ENCODE data around the gene SPR. TPM values are rescaled to one million over a fixed set of nuclear protein-coding genes. Genes with fewer than 3 reads are reported as not detected.

Gene SPR
- total and polyA plus RNA-seq, 4 experiments from 2014 or later, result 0.58 TPM; not detected in 3

DNA sequence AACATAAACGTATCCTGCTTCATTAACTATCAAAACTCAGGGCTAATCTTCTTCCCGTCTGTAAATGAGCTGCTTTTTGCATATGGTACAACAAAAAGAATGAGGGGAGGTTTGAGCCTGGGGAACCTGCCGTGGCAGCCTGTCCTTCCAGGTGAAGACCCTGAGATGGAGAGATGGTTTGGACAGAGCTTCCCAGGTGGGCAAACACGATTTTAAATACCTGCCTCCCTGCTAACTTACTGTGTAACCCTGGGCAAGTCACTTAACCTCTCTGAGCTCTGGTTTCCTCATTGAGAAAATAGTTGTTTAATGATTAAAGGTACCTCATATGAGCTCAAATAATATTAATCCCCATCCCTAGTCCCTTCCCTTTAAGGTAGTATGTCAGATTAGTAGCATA lies 39.2 kb downstream of the SPR start:
- CTCF ChIA-PET (ENCODE audit: partially characterized antibody), result interaction anchor here (1.1 kb wide), 1 partner anchor 64 kb away, joined by 3 read pairs; no protein-coding TSS in a partner anchor
- peaks cover 44% of the 10 kb centered on the region for H3K27me3 ChIP-seq (ENCODE audit: insufficient read depth, low read length)
- H3K4me3 ChIP-seq (ENCODE audit: low read length in 2 of 2), result no peak overlapping the region
- no peaks in the 10 kb centered on the region for H3K36me3 ChIP-seq (ENCODE audit: insufficient read depth, low read length)
- peaks cover 6% of the 10 kb centered on the region for H3K4me1 ChIP-seq (ENCODE audit: insufficient read depth, low read length)
- no peak for DNase-seq
- H3K9me3 ChIP-seq (ENCODE audit: control insufficient read depth in 1 of 2, low read length in 2 of 2), result no peaks in the 10 kb centered on the region
- H3K4me1 Mint-ChIP-seq, result peaks cover 2 to 13% (median 6%) of the 10 kb centered on the region in 4 donors
- intact Hi-C loops (cut with micrococcal nuclease), result no loop called here
- no peak overlapping the region for H3K4me3 Mint-ChIP-seq
- H3K27me3 Mint-ChIP-seq, result peaks cover 30 to 38% of the 10 kb centered on the region in 2 donors
- POLR2A ChIA-PET (ENCODE audit: partially characterized antibody), result interaction anchor here (2.7 kb wide), 1 partner anchor 9 kb away, joined by 7 read pairs; the partner anchor contains the start of gene EMX1
- no peak overlapping the region for H3K27ac Mint-ChIP-seq
- no peaks in the 10 kb centered on the region for H3K36me3 Mint-ChIP-seq
- no peak overlapping the region for H3K27ac ChIP-seq (ENCODE audit: low read depth, low read length)
- no peaks in the 10 kb centered on the region for H3K9me3 Mint-ChIP-seq

DNA sequence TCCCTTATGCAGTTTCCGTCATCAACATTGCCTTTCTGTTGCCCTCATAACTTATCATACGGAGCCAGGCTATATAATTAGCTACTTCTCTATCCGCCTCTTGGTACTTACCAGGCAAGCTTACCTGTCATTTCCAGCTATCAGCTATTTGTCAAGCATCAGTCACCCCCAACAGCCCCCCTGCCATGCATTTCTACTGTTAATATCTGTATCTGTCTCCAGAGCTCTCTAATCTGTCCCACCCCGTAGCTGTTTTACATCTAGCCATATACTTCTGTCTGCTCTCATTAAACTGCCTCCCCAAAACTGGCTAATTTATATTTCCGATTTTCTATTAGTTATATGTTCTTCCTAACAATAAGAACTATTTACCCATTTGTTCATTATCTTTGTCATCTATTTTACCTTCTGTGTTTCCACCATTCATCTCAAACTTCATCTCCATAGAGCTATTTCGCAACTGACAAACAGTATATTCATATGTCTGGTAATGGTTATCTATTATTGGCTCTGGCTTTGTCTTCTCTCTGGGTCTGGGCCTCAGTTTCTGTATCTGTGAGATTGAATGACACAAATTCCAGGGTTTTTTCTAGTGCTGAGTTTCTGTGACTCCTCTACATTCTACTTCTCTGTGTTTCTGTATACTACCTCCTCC lies 39.7 kb downstream of the SPR start:
- Mint-ChIP-seq H3K9me3 (no peaks in the 10 kb centered on the region), H3K36me3 (no peaks in the 10 kb centered on the region), H3K4me1 (peaks cover 2 to 13% (median 6%) of the 10 kb centered on the region in 4 donors), H3K27me3 (peaks cover 26 to 32% of the 10 kb centered on the region in 2 donors), H3K27ac (no peak overlapping the region), H3K4me3 (no peak overlapping the region)
- H3K4me1 ChIP-seq (ENCODE audit: insufficient read depth, low read length), result peaks cover 6% of the 10 kb centered on the region
- POLR2A ChIA-PET (ENCODE audit: partially characterized antibody), result interaction anchor here (2.7 kb wide), 1 partner anchor 9 kb away, joined by 7 read pairs; the partner anchor contains the start of gene EMX1
- no peak overlapping the region for H3K4me3 ChIP-seq (ENCODE audit: low read length in 2 of 2)
- peaks cover 39% of the 10 kb centered on the region for H3K27me3 ChIP-seq (ENCODE audit: insufficient read depth, low read length)
- no peak overlapping the region for H3K27ac ChIP-seq (ENCODE audit: low read depth, low read length)
- no peaks in the 10 kb centered on the region for H3K9me3 ChIP-seq (ENCODE audit: control insufficient read depth in 1 of 2, low read length in 2 of 2)
- H3K36me3 ChIP-seq (ENCODE audit: insufficient read depth, low read length), result no peaks in the 10 kb centered on the region
- CTCF ChIA-PET (ENCODE audit: partially characterized antibody), result interaction anchor here (0.8 to 1.1 kb wide), 2 partner anchors 47 to 64 kb away, joined by 3 read pairs; no protein-coding TSS in a partner anchor
- intact Hi-C loops (cut with micrococcal nuclease), result no loop called here
- DNase-seq, result no peak

DNA sequence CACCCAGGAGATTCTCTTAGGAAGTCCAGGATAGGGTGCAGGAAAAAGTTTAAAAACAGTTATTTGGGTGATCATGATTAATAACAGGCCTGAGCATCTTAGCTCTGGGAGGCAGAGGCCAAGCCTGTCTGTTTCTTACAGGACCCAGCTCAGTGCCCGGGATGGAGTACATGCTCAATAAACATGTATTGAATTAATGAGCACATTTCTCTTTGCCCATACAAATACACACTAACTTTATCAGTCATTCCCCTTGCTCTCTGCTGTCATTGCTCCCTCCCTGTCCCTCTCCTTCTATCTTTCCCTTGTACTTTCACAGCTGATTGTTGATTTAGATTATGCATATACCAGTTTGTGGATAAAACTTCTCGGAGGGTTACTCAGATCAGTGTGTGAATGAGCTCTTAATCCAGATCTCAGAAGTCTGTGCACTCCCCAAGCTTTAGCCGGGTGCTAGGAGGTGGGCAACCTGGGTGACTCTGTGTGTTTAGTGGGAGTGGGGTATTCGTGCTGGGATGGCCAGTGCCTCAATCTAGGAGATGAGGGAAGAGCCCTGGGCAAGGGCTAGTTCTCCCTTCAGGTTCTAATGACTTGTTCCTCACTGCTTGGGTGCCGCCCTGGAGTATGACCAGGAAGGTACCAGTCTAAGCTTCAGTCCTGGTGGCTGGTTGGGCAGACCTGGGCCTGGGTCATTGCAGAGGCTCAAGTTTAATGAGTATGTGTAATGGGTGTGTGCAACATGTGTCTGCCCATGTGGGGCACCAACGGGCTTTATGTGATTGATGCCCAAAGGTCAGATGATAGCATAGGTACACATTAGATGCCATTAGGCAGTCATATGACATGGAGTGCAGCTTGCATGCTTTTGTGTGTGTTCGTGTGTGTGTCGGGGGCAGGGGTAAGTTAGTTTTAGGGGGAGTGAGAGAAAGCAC lies 40.7 kb downstream of the SPR start:
- no peak overlapping the region for H3K27ac Mint-ChIP-seq
- peaks cover 6% of the 10 kb centered on the region for H3K4me1 ChIP-seq (ENCODE audit: insufficient read depth, low read length)
- ChIA-PET CTCF (ENCODE audit: partially characterized antibody) (interaction anchor here (0.8 to 1.2 kb wide), 2 partner anchors 10 to 46 kb away, joined by 3 read pairs; no protein-coding TSS in a partner anchor), POLR2A (ENCODE audit: partially characterized antibody) (interaction anchor here (2.7 kb wide), 1 partner anchor 10 kb away, joined by 7 read pairs; the partner anchor contains the start of gene EMX1)
- H3K4me3 ChIP-seq (ENCODE audit: low read length in 2 of 2), result no peak overlapping the region
- peaks cover 16 to 22% of the 10 kb centered on the region in 2 donors for H3K27me3 Mint-ChIP-seq
- no peak overlapping the region for H3K27ac ChIP-seq (ENCODE audit: low read depth, low read length)
- H3K36me3 ChIP-seq (ENCODE audit: insufficient read depth, low read length), result no peaks in the 10 kb centered on the region
- peaks cover 34% of the 10 kb centered on the region for H3K27me3 ChIP-seq (ENCODE audit: insufficient read depth, low read length)
- peaks cover 2 to 12% (median 6%) of the 10 kb centered on the region in 4 donors for H3K4me1 Mint-ChIP-seq
- DNase-seq, result no peak
- H3K36me3 Mint-ChIP-seq, result no peaks in the 10 kb centered on the region
- no peak overlapping the region for H3K4me3 Mint-ChIP-seq
- intact Hi-C loops (cut with micrococcal nuclease), result no loop called here
- no peaks in the 10 kb centered on the region for H3K9me3 Mint-ChIP-seq
- H3K9me3 ChIP-seq (ENCODE audit: control insufficient read depth in 1 of 2, low read length in 2 of 2), result no peaks in the 10 kb centered on the region

- intact Hi-C loops (cut with micrococcal nuclease), result no loop called here
- H3K4me3 ChIP-seq (ENCODE audit: low read length in 2 of 2), result no peak overlapping the region
Measured at GRCh38 chr2:72929010-72929409, 41.8 kb downstream of the SPR start.

GRCh38 chr2:72931280-72931910 lies 44.2 kb downstream of the SPR start:
- Histone ChIP-seq H3K36me3 (ENCODE audit: insufficient read depth, low read length) (no peaks in the 10 kb centered on the region), H3K9me3 (ENCODE audit: control insufficient read depth in 1 of 2, low read length in 2 of 2) (no peaks in the 10 kb centered on the region), H3K27ac (ENCODE audit: low read depth, low read length) (no peak overlapping the region), H3K4me1 (ENCODE audit: insufficient read depth, low read length) (no peaks in the 10 kb centered on the region), H3K27me3 (ENCODE audit: insufficient read depth, low read length) (peaks cover 10% of the 10 kb centered on the region), H3K4me3 (ENCODE audit: low read length in 2 of 2) (no peak overlapping the region)
- no peaks in the 10 kb centered on the region for H3K9me3 Mint-ChIP-seq
- no peak for DNase-seq
- no peak overlapping the region for H3K4me3 Mint-ChIP-seq
- intact Hi-C loops (cut with micrococcal nuclease), result no loop called here
- H3K4me1 Mint-ChIP-seq, result no peaks in the 10 kb centered on the region
- POLR2A ChIA-PET (ENCODE audit: partially characterized antibody), result no interaction called here
- CTCF ChIA-PET (ENCODE audit: partially characterized antibody), result no interaction called here
- no peak overlapping the region for H3K27ac Mint-ChIP-seq
- peaks cover 1 to 15% of the 10 kb centered on the region in 2 donors for H3K27me3 Mint-ChIP-seq
- no peaks in the 10 kb centered on the region for H3K36me3 Mint-ChIP-seq

More at GRCh38 chr2:72929010-72929409, 41.8 kb downstream of the SPR start:
- Mint-ChIP-seq H3K9me3 (no peaks in the 10 kb centered on the region), H3K4me3 (no peak overlapping the region), H3K27ac (no peak overlapping the region), H3K27me3 (peaks cover 8 to 13% of the 10 kb centered on the region in 2 donors), H3K4me1 (peaks cover 0 to 1% (median under 1%) of the 10 kb centered on the region in 4 donors), H3K36me3 (no peaks in the 10 kb centered on the region)
- H3K27me3 ChIP-seq (ENCODE audit: insufficient read depth, low read length), result peaks cover 27% of the 10 kb centered on the region
- no peak for DNase-seq
- H3K27ac ChIP-seq (ENCODE audit: low read depth, low read length), result no peak overlapping the region
- no peaks in the 10 kb centered on the region for H3K9me3 ChIP-seq (ENCODE audit: control insufficient read depth in 1 of 2, low read length in 2 of 2)
- POLR2A ChIA-PET (ENCODE audit: partially characterized antibody), result no interaction called here
- H3K36me3 ChIP-seq (ENCODE audit: insufficient read depth, low read length), result no peaks in the 10 kb centered on the region
- CTCF ChIA-PET (ENCODE audit: partially characterized antibody), result no interaction called here
- H3K4me1 ChIP-seq (ENCODE audit: insufficient read depth, low read length), result peaks cover 6% of the 10 kb centered on the region

DNA sequence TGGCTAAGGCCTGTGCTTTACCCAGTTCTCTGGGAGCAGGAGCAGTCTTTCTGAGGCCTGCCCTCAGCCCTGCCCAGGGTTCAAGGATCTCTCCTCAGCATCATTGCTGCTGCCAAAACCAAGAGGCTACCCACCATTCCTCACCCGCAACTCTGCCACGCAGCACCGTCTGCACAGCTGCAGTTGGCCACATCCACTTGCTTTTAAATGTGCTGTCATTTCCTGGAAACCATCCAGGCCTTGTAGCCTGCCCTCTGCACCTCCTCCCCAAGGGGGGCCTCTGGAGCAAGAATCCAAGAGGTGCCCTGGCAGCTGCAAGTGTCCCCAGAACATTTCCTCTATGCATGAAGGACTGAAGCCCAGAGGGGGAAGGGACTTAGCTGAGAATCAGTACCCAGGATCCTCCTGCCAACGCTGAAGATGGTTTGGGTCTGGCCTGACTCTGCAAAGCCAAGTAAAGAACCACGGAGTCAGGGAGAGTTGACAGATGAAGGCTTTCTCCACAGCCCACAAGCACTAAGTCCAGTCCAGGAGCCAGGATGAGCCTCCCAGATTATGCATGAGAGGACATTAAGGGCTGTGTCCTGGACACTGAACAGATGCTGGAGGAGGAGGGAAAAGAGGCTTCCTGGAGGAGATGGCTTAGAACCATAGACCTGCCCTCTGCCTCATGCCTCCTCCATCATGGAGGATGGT lies 45.0 kb downstream of the SPR start:
- H3K9me3 ChIP-seq (ENCODE audit: control insufficient read depth in 1 of 2, low read length in 2 of 2), result no peaks in the 10 kb centered on the region
- H3K4me1 ChIP-seq (ENCODE audit: insufficient read depth, low read length), result no peaks in the 10 kb centered on the region
- H3K27me3 Mint-ChIP-seq, result peaks cover 1 to 15% of the 10 kb centered on the region in 2 donors
- no peak for DNase-seq
- no peaks in the 10 kb centered on the region for H3K36me3 Mint-ChIP-seq
- no peak overlapping the region for H3K27ac Mint-ChIP-seq
- H3K4me3 Mint-ChIP-seq, result no peak overlapping the region
- H3K9me3 Mint-ChIP-seq, result no peaks in the 10 kb centered on the region
- ChIA-PET CTCF (ENCODE audit: partially characterized antibody) (no interaction called here), POLR2A (ENCODE audit: partially characterized antibody) (no interaction called here)
- H3K27me3 ChIP-seq (ENCODE audit: insufficient read depth, low read length), result peaks cover 4% of the 10 kb centered on the region
- H3K4me3 ChIP-seq (ENCODE audit: low read length in 2 of 2), result no peak overlapping the region
- no peaks in the 10 kb centered on the region for H3K36me3 ChIP-seq (ENCODE audit: insufficient read depth, low read length)
- H3K4me1 Mint-ChIP-seq, result no peaks in the 10 kb centered on the region
- intact Hi-C loops (cut with micrococcal nuclease), result no loop called here
- H3K27ac ChIP-seq (ENCODE audit: low read depth, low read length), result no peak overlapping the region

Data from CD4-positive, alpha-beta memory T cell (primary cell).